HCT116 (cell line): ENCODE results near the gene ATP6V1B1.

Experiments
- CEBPB ChIP-seq: IDR thresholded peaks from 2 replicates; pipeline ENCODE4 v1.6.1; 2012; ENCODE audit warnings: low read depth
- CTCF ChIP-seq, 3 experiments: fragments of 200-600 bp in 1 of 3; sonication (generic) in 1 of 3; IDR thresholded peaks in 2 of 3; conservative IDR thresholded peaks in 1 of 3; 2 replicates each; pipeline ENCODE4 v1.5.1; 2012 to 2017; ENCODE audit warnings: low read depth in 2 of 3, low read length in 2 of 3, antibody characterized with exemption in 1 of 3, borderline replicate concordance in 1 of 3, control low read depth in 1 of 3, mild to moderate bottlenecking in 1 of 3, mixed read lengths in 1 of 3, mixed run types in 1 of 3, moderate library complexity in 1 of 3; ENCODE audit not compliant: insufficient read depth in 1 of 3
- ELF1 ChIP-seq: IDR thresholded peaks from 2 replicates; pipeline ENCODE4 v1.6.1; 2012; ENCODE audit warnings: low read depth, borderline replicate concordance
- EZH2 ChIP-seq: fragments of 200-600 bp; sonication (generic); IDR thresholded peaks from 2 replicates; pipeline ENCODE4 v1.6.1; 2017; ENCODE audit warnings: antibody characterized with exemption, mixed run types
- EZH2phosphoT487 ChIP-seq: fragments of 200-600 bp; IDR thresholded peaks from 2 replicates; pipeline ENCODE4 v1.6.1; 2018; ENCODE audit warnings: antibody characterized with exemption, borderline replicate concordance
- JUND ChIP-seq: IDR thresholded peaks from 2 replicates; pipeline ENCODE4 v1.6.1; 2012
- POLR2A ChIP-seq: IDR thresholded peaks from 2 replicates; pipeline ENCODE4 v1.7.0; 2011; ENCODE audit warnings: borderline replicate concordance; ENCODE audit not compliant: insufficient read depth, insufficient read length; ENCODE audit errors: extremely low read depth
- POLR2AphosphoS5 ChIP-seq: IDR thresholded peaks from 2 replicates; pipeline ENCODE4 v1.6.1; 2011; ENCODE audit warnings: mild to moderate bottlenecking, low read depth, low read length, moderate library complexity
- RAD21 ChIP-seq: IDR thresholded peaks from 2 replicates; pipeline ENCODE4 v1.6.1; 2012; ENCODE audit warnings: low read depth, mild to moderate bottlenecking
- REST ChIP-seq: IDR thresholded peaks from 2 replicates; pipeline ENCODE4 v1.6.1; 2012; ENCODE audit warnings: low read depth
- YY1 ChIP-seq: IDR thresholded peaks from 2 replicates; pipeline ENCODE4 v1.6.1; 2011; ENCODE audit warnings: low read length, low read depth, moderate library complexity, mild to moderate bottlenecking; ENCODE audit not compliant: insufficient replicate concordance; ENCODE audit errors: extremely low read depth

GRCh38 chr2:70957798-70958197, 22.1 kb downstream of the ATP6V1B1 start:
- TF ChIP-seq POLR2A (no peak), CEBPB (no peak), CTCF (IDR thresholded peaks at IDR 0.05 in 2 of 3, conservative IDR thresholded peaks at IDR 0.05 in 1 of 3; ENCODE audit: borderline replicate concordance in 1 of 3, insufficient read depth in 1 of 3, low read depth in 2 of 3, low read length in 2 of 3) (no peak), EZH2 (no peak), RAD21 (no peak), EZH2phosphoT487 (no peak), JUND (no peak), POLR2AphosphoS5 (no peak), ELF1 (no peak), REST (no peak), YY1 (no peak)
